ENCODE data around the gene CCDC40. TPM values are rescaled to one million over a fixed set of nuclear protein-coding genes. Genes with fewer than 3 reads are reported as not detected.

CCDC40 gene
- total and polyA plus RNA-seq, 9 of the 15 experiments (the other 6 are each of a cell fraction or from before 2014, with no cell fraction given), result 0.07 to 0.33 TPM; not detected in 7

DNA sequence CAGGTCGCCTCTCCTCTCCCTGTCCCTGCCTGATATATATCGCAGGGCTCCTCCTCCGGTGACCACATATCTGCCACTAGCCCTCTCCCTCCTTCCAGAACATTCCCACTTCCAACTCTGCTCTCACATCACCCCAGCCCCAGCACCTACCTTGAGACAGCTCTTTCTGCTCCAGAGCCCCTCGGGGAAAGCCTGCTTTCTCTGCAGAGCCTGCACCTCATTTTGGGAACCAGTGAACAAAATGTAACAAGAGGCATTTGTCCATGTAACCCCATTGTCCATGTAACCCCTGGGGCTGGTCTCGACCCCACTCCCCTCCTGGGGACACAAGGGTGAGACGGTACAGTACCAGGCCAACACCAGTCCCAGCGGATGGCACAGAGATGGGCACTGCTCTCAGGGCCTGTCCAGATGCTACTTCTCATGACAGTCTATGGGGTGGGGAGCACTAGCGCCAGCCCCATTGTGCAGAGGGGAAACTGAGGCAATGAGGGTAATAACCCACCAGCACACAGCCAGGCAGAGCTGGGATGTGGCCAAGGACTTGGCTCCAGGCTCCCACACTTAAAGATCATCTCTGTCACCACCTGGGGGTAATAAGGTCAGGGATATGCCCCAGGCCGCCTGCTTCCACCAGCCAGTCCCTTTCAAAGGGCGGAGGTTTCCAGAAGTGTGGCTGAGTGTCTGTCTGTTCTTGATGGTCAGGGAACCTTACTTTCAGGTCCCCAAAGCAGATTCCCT, 43.6 kb upstream of the CCDC40 start:
- no peak for FAIRE-seq
- Histone ChIP-seq H3K27me3 (ENCODE audit: control insufficient read depth in 2 of 2, insufficient read depth in 2 of 2, low read length in 2 of 2) (peaks cover 37 to 64% of the 10 kb centered on the region in 2 experiments), H2AFZ (ENCODE audit: low read depth, low read length) (0 out of 2 replicates have a peak overlapping the region, but pooled peaks have one; percentile 53), H3K36me3 (ENCODE audit: control insufficient read depth, insufficient read depth, low read length) (no peaks in the 10 kb centered on the region), H3K4me2 (ENCODE audit: insufficient read depth, low read length) (no peak overlapping the region), H3K9me3 (replicated peaks; ENCODE audit: control insufficient read depth, insufficient read depth, low read depth, low read length) (no peaks in the 10 kb centered on the region), H3K9me1 (ENCODE audit: control insufficient read depth, insufficient read depth, low read length) (no peaks in the 10 kb centered on the region), H3K79me2 (ENCODE audit: control insufficient read depth, insufficient read depth, low read length) (no peaks in the 10 kb centered on the region), H4K20me1 (replicated peaks; ENCODE audit: control insufficient read depth, insufficient read depth, low read length) (peaks cover 7% of the 10 kb centered on the region), H3K4me3 (no peak overlapping the region), H3K27ac (ENCODE audit: extremely low read depth, low read depth, low read length) (no peak overlapping the region), H3K4me1 (replicated peaks in 1 of 2; ENCODE audit: control insufficient read depth in 2 of 2, insufficient read depth in 2 of 2, low read length in 2 of 2) (peaks cover 16 to 34% of the 10 kb centered on the region in 2 experiments), H3K9ac (ENCODE audit: insufficient read depth in 1 of 2, low read depth in 2 of 2, low read length in 2 of 2) (peak overlapping the region in 1 of 2 experiments; percentile 22; a peak in 2 of 4 replicates)
- 54% methylated on average over 10 of the region's 10 CpGs for WGBS (ENCODE audit: insufficient coverage, low coverage, missing lambda C conversion rate)
- CTCF ChIA-PET (ENCODE audit: low intra/inter-chr PET ratio), result no interaction called here
- in situ Hi-C loops (cut with MboI), result no loop called here
- intact Hi-C loops (cut with micrococcal nuclease), result loop anchor here (5.0 kb wide), 1 partner anchor 181 kb away; no protein-coding TSS in a partner anchor
- POLR2A ChIA-PET, result interaction anchor here (1.0 kb wide), 2 partner anchors 17 to 153 kb away, joined by 4 read pairs; partner anchors contain the start of gene CBX4
- no peak; the same call in 1 of the 3 replicates for ATAC-seq
- TF ChIP-seq GTF2E2 (tag; IDR thresholded peaks at IDR 0.05) (no peak), ZNF263 (CRISPR knock-in tag; IDR thresholded peaks at IDR 0.05; ENCODE audit: borderline replicate concordance) (peak; percentile 32; the same call in 1 of the 2 replicates)
- no TSS peak for BruUV-seq (replicated peaks)
- DNase-seq (ENCODE audit: extremely low read depth in 1 of 4, low spot score in 3 of 4), result no peak

Data from K562 (cell line).